GM21515 (cell line): Measurements from ENCODE around the gene ZCCHC8.
A peak's percentile ranks its signal among the peaks of the same experiment; 100 is the strongest.

Experiments
- ATAC-seq: cut with Tn5 transposase; IDR thresholded peaks from one replicate; pipeline ENCODE4 v1.9.1; 2021; ENCODE audit not compliant: unreplicated experiment

Gene ZCCHC8

GRCh38 chr12:122500685-122501488 lies at the start of gene ZCCHC8:
Gene ZCCHC8 (minus strand): TSS chr12:122500932. CDS start chr12:122500840, 92 bp downstream.
- ATAC-seq: peak; percentile 85

DNA sequence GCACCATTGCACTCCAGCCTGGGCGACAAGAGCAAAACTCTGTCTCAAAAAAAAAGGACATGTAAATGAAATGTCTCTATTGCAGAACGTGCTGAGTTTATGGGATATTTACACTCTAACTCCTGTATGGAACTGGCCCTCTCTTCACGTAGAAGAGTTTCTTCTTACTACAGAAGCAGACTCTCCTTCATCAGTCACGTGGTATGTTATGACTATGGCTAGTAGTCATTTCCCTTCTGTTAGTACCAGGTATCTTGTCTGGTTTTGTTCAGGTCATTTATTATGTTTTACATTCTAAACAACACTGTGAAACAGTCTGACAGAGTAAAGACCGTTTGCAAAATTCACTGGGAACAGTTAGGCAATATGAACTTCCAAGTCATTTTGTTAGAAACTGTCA lies 46.6 kb upstream of the ZCCHC8 start:
- no peak for ATAC-seq

DNA sequence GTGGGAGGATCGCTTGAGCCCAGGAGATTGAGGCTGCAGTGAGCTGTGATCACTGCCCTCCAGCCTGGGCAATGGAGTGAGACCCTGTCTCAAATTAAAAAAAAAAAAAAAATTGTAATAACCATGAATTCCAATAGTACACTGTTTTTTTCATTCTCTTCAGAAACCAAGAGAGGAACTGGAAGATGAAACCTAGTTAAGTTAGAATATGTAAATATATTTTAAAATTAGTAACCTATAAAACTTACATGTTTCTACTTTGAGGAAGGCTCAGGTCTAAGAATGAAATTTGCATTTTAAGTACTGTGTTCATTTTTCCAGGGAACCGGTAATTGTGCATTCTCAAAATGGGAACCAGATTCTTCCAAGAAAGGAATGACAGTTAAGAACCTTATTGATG lies 45.1 kb upstream of the ZCCHC8 start:
- peak; percentile 49 for ATAC-seq

DNA sequence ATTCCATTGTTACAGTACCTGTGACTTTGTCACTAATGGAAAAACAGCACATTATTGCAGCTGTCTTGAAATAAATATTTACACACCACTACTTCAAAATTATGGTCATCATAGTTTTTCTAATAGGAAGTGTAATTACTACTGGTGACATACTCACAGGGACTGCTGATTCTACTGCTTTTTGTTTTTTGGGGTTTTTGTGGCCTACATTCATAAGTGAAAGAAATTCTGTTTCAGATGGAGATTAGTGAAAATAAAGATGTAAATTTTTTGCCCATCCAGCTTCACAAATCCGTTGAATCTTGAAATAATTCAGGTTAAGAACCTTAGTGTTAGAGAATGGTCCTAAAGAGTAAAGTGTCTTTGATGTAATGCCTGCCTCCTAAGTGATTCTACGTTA lies 43.8 kb upstream of the ZCCHC8 start:
- ATAC-seq: no peak

DNA sequence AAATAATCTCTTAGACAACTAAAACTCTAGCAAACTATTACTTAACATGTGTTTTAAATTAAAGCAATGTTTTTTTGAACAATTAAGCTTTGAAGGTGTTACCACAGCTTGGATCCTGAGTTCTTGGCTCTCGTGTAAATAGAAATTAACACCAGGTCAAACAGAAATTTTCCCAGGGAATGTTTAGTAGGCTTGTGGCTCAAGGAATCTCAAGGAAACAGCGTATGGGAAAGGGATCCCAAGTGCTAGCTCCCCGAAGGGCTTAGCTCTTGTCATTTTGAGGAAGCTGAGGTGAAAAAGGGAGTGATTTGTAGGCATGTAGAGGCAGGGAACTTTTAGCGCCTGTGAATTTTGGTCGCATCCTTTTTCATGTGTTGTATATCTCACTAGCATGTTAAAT lies 37.8 kb upstream of the ZCCHC8 start:
- ATAC-seq: no peak

DNA sequence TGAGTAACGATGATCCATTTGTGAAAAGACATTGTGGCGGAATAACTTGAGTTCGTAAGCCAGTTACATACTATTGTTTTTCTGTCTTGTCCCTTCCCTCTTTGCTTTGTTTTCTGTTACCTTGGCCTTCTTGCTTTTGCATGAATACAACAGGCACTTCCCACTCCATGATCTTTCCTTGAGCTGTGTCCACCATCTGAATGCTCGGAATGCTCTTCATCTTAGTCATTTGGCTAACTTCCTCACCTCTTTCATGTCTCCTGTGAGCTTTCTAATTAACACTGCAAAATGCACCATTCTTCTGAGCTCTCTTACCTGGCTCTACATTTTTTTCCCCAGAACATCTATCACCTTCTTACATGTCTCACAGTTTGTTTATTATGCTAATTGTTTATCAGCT lies 36.3 kb upstream of the ZCCHC8 start:
- no peak for ATAC-seq

DNA sequence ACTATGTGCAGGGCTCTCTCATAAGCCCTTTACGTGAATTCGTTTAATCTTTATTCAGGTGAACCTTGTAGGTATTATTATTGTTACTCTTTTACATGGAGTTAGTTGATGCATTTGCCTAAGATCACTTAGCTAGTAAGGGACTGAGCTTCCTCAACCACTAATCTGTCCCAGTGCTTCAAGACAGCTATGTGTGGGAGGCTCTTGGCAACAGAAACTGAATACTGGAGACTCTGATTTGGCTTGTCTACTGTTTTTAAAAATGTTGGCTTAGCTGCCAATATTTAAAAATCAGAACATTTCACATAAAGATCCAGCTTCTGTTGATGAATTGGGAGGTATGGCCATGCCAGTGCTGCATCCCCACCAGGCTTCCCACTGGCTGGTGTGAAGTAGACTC lies 33.1 kb upstream of the ZCCHC8 start:
- no peak for ATAC-seq

DNA sequence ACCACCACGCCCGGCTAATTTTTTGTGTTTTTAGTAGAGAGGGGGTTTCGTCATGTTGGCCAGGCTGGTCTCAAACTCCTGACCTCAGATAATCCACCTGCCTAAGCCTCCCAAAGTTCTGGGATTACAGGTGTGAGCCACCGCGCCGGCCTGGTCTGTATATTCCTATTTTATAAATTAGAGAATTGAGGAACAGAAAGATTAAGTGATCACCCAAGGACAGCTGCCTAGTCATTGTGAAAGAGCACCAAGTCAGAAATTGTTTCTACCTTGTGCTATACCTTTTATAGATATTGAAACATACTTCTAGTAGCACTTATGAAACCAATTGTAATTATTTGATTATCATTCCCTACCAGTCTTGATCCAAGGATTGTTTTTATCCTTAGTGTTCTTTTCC lies 28.3 kb upstream of the ZCCHC8 start:
- ATAC-seq: no peak

DNA sequence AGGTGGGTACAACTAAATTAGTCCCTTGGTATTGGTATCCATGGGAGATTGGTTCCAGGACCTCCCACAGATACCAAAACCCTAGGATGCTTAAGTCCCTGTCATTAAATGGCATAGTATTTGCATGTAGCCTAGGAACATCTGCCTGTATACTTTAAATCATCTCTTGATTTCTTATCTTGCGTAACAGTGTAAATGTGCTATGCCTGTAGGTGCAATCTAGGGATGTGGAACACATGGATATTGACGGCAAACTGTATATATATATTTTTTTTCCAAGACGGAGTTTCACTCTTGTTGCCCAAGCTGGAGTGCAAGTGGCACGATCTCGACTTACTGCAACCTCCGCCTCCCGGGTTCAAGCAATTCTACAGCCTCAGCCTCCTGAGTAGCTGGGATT lies 27.9 kb upstream of the ZCCHC8 start:
- no peak for ATAC-seq

GRCh38 chr12:122527478-122527944 lies 26.8 kb upstream of the ZCCHC8 start:
- no peak for ATAC-seq

DNA sequence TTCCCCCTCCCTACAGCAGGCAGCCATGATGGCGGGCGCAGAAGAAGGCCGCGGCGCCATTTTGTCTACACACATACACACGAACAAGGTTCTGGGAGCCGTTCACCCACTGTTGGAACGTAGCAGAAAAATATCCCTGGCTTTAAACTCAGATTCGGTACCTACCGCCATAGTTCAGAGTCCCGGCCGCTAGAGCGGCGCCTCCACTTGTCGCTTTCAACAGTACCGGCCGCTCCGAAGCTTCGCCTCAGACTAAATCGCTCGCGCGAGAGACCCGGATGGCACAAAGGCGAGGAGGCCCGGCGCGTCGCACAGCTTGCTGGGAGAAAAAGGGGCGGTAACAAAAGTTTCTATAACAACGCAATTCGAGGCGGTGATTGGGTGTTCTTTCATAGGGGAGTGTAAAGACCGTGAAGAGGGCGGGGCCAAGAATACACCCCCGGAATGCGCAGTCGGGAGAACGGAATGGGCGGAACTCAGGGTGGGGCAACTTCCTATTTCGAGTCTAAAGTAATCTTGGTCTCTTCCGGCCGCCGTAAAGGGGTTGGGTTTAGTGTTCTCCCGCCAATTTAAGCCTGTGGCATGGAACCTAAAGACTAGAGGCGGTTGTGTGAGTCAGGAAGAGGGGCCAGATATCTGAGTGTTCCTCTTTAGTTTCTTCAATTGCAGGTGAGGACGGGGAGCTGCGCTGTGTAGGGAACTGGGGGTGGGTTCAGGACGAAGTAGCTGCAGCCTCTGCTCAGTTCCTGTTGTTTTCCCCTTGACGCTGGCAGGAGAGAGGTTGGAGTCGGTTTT lies 26.1 kb upstream of the ZCCHC8 start, which contains the start of the genes KNTC1 and RSRC2:
KNTC1 (plus strand) TSS at position 567 of the 795 bp plus-strand sequence. CDS start 2,815 bp downstream, outside the sequence.
RSRC2 (minus strand) TSS at position 254 of the 795 bp plus-strand sequence; CDS start at position 171, 83 bp downstream.
- peak; percentile 86 for ATAC-seq

- ATAC-seq: no peak
Observed at GRCh38 chr12:122523846-122524718, 23.4 kb upstream of the ZCCHC8 start.

GRCh38 chr12:122523280-122523679 lies 22.5 kb upstream of the ZCCHC8 start:
- ATAC-seq: no peak

DNA sequence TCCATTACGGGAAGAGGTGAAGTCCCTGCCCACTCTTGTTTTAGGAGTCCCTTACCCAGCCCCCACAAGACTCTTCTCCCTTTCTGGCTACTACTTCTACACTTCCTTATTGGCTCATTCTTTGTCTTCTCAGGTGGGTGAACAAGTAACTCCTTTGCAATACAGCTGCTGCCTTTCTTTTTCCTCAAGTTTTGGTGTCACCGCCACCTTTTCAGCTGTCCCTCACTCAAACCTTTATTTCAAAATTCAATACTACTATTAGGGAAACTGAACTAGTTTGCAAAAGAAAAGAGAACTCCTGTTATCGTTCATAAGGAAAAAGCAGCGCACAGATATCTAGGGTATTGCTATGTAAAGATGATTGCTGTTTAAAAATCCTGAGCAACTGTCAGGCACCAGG lies 19.9 kb upstream of the ZCCHC8 start:
- ATAC-seq: no peak

- ATAC-seq: no peak
Observed at GRCh38 chr12:122519418-122519817, 18.7 kb upstream of the ZCCHC8 start.

- no peak for ATAC-seq
Observed at GRCh38 chr12:122518908-122519307, 18.2 kb upstream of the ZCCHC8 start.

DNA sequence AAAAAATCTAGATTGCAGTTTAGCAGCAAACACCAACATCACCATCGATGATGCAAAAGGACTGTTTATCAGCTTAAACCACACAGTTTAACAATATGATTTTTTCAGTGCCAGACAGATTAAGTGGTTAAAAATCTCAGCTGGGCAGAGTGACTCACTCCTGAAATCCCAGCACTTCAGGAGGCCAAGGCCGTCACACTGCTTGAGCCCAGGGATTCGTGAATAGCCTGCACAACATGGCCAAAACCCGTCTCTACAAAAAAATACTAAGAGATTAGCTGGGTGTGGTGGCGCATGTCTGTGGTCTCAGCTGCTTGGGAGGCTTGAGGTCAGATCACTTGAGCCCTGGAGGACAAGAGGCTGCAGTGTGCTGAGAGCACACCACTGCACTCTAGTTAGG lies 17.1 kb upstream of the ZCCHC8 start:
- no peak for ATAC-seq

GRCh38 chr12:122516544-122517361 lies 16.0 kb upstream of the ZCCHC8 start:
- no peak for ATAC-seq

DNA sequence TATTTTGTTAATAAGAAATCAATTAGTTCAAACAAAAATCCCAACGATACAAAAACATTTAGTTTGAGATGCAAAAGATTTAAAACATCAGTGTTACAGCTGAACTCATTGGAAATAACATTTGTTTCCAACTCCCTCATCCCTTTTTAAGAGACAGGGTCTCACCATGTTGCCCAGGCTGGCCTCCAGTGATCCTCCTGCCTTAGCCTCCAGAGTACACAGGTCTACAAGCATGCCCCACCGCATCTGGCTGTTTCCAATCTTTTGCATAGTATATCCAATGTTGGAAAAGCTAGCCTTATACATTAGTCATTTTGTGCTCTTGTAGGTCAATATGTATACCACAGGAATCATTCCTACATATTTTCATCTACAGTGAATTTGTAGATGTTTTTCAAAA lies 14.5 kb upstream of the ZCCHC8 start:
- ATAC-seq: no peak

- ATAC-seq: no peak
Observed at GRCh38 chr12:122513660-122514059, 12.9 kb upstream of the ZCCHC8 start.
